Measurements from ENCODE around the gene CNIH1. TPM values are rescaled to one million over a fixed set of nuclear protein-coding genes. Genes with fewer than 3 reads are reported as not detected.
A peak's percentile ranks its signal among the peaks of the same experiment; 100 is the strongest.

CNIH1 gene
- total RNA-seq (ENCODE audit: low replicate concordance), result 27.5 and 326 TPM in 2 replicates

DNA sequence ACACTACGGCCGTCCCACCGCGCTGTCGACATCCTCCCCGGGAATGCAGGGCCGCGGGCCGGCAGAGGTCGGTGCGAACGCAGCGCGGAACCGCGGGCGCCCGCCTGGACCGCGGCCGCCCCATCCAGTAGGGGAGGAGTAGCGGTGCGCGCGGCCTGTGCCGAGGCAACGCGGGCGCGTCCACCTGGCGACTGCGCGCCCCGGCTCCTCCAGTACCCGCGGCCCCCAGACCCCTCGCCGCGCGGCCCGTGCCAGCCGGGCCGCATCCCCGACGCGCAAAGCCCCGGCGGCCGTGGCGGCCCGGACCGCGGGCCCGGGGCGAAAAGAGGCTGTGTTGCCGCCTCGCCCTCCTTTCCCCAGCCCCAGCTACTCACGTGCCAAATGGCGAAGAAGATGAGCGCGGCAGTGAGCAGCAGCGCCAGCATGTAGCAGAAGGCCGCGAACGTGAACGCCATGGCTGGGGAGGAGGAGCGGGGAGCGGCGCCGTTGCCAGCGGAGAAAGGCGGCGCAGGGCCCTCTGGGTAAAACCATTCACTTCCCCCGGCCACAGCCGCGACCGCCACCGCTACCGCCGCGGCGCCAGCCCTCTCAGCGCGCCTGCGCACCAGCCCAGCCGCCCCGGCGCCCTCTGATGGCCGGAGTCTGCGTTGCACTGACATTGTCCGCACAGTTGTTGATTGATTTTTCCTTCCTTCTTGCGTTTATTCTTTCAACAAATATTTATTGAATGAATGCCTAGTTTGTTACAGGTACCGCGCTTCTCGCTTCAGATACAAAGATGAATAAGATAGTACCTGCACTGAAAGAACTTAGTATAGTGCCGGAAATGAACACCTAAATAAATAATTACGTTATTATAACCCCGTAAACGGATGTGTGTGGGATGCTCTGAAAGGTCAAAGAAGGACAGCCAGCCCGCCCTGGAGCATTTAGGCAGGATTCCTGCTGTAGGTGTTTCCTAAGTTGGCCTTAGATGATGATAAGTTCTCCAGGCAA lies at the start of gene CNIH1:
TSS of gene CNIH1 (minus strand) at position 502 of the 996 bp plus-strand sequence. CDS start at position 455, 47 bp downstream.
- DNase-seq (ENCODE audit: low read depth), result peak; percentile 90
- TF ChIP-seq, protein P1, sequence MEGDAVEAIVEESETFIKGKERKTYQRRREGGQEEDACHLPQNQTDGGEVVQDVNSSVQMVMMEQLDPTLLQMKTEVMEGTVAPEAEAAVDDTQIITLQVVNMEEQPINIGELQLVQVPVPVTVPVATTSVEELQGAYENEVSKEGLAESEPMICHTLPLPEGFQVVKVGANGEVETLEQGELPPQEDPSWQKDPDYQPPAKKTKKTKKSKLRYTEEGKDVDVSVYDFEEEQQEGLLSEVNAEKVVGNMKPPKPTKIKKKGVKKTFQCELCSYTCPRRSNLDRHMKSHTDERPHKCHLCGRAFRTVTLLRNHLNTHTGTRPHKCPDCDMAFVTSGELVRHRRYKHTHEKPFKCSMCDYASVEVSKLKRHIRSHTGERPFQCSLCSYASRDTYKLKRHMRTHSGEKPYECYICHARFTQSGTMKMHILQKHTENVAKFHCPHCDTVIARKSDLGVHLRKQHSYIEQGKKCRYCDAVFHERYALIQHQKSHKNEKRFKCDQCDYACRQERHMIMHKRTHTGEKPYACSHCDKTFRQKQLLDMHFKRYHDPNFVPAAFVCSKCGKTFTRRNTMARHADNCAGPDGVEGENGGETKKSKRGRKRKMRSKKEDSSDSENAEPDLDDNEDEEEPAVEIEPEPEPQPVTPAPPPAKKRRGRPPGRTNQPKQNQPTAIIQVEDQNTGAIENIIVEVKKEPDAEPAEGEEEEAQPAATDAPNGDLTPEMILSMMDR (IDR thresholded peaks at IDR 0.05; ENCODE audit: insufficient read depth, low read length), result peak; percentile 80
- peak within 1 kb of the TSS; percentile 84 for H3K4me3 ChIP-seq (ENCODE audit: low read depth, low read length)

DNA sequence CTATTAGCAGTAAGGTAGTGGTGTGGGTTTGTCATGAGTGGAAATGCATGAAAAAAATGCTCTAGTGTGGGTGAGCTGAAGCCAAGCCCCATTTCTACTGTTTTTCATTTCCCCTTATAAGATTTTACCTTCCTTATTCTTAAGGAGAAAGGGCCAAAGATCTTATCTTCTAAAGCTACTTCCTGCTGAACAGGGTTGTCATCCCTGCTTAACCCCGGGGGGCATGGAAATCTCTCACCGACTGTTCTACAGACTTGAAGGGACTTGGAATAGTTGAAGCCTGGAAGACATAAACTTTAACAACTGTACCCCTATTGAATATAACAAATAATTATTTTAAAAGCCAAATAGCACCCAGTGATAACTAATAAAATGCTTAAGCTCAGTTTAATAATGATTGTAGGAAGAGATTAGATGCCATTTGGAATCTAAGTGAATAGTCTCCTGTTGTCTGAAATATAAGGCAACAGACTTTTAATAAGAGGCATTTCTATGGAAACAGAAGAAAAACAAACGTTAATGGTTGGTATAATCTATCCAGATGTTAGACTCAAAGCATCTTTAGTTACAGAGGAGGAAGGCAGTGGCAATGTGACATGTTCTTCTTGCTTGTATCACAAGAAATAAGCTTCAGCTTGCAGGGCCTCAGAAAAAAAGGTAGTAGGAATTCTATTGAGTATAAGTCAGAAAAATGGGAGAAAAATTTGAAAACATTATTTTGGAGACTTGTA lies 49.4 kb upstream of the CNIH1 start:
- TF ChIP-seq, protein P1 (IDR thresholded peaks at IDR 0.05; ENCODE audit: insufficient read depth, low read length), result no peak
- DNase-seq (ENCODE audit: low read depth), result no peak
- H3K4me3 ChIP-seq (ENCODE audit: low read depth, low read length), result no peak overlapping the region

GRCh38 chr14:54489731-54490444 lies 48.7 kb upstream of the CNIH1 start:
- TF ChIP-seq, protein P1 (IDR thresholded peaks at IDR 0.05; ENCODE audit: insufficient read depth, low read length), result no peak
- DNase-seq (ENCODE audit: low read depth), result no peak
- peak overlapping the region; percentile 95 for H3K4me3 ChIP-seq (ENCODE audit: low read depth, low read length)

- TF ChIP-seq, protein P1 (IDR thresholded peaks at IDR 0.05; ENCODE audit: insufficient read depth, low read length), result no peak
- H3K4me3 ChIP-seq (ENCODE audit: low read depth, low read length), result peak overlapping the region; percentile 95
- DNase-seq (ENCODE audit: low read depth), result no peak
These were observed 48.1 kb upstream of the CNIH1 start for GRCh38 chr14:54489318-54489683.

- TF ChIP-seq, protein P1 (IDR thresholded peaks at IDR 0.05; ENCODE audit: insufficient read depth, low read length), result peak; percentile 75
- H3K4me3 ChIP-seq (ENCODE audit: low read depth, low read length), result peak within 1 kb of the TSS; percentile 95
- DNase-seq (ENCODE audit: low read depth), result peak; percentile 94
These were observed 47.6 kb upstream of the CNIH1 start, which contains the start of gene GMFB for GRCh38 chr14:54488646-54489317. TSS of gene GMFB (minus strand) at chr14:54488980. CDS start at chr14:54488927, 53 bp downstream.

DNA sequence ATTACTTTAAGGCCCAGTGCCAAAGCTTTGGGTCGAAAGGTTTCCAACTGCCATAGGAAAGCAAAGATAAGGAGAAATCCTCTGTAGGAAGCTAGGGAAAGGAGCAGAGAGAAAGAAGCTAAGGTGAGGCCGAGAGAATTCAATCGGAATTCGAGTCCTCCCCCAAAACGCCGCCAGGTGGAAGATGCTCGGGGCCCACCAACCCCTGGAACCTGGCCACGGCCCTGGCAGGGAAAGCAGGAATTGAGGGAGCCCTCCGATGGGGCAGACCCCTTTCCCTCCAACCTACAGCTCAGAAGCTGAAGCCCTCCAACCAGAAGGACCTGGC lies 47.1 kb upstream of the CNIH1 start:
- TF ChIP-seq, protein P1 (IDR thresholded peaks at IDR 0.05; ENCODE audit: insufficient read depth, low read length), result peak; percentile 18
- DNase-seq (ENCODE audit: low read depth), result peak; percentile 25
- H3K4me3 ChIP-seq (ENCODE audit: low read depth, low read length), result peak overlapping the region; percentile 95

Measured in fibroblast of the aortic adventitia (primary cell).